Liver (tissue), 9 donors: ENCODE data around the gene PDE9A. TPM values are rescaled to one million over a fixed set of nuclear protein-coding genes. Genes with fewer than 3 reads are reported as not detected.

Experiments
- DNase-seq: peaks from one replicate; pipeline ENCODE4 v3.0.0-alpha.2; 2017; ENCODE audit warnings: low spot score
- H3K27ac ChIP-seq, 2 donors: one replicate each; pipeline ENCODE4 v1.7.0; 2013; ENCODE audit warnings: inconsistent platforms in 2 of 2, low read length in 2 of 2, control low read depth in 1 of 2, low read depth in 1 of 2, mild to moderate bottlenecking in 1 of 2
- H3K27me3 ChIP-seq, 4 donors: one replicate each; pipeline versions ENCODE4 v1.6.1 to v1.7.0; 2013; ENCODE audit warnings: low read length in 3 of 4, inconsistent platforms in 1 of 4, mild to moderate bottlenecking in 1 of 4, moderate library complexity in 1 of 4; ENCODE audit not compliant: control insufficient read depth in 4 of 4, insufficient read depth in 4 of 4
- H3K36me3 ChIP-seq, 4 donors: one replicate each; pipeline versions ENCODE4 v1.6.1 to v1.7.0; 2013; ENCODE audit warnings: low read length in 3 of 4, mild to moderate bottlenecking in 3 of 4, low read depth in 1 of 4, moderate library complexity in 1 of 4; ENCODE audit not compliant: control insufficient read depth in 4 of 4, insufficient read depth in 3 of 4
- H3K4me1 ChIP-seq, 4 donors: one replicate each; pipeline versions ENCODE4 v1.6.1 to v1.7.0; 2013; ENCODE audit warnings: low read length in 3 of 4, mild to moderate bottlenecking in 3 of 4, moderate library complexity in 1 of 4; ENCODE audit not compliant: control insufficient read depth in 4 of 4, insufficient read depth in 4 of 4
- H3K4me3 ChIP-seq, 3 donors: one replicate each; pipeline versions ENCODE4 v1.6.1 to v1.7.0; 2013; ENCODE audit warnings: low read length in 3 of 3, control low read depth in 1 of 3, low read depth in 1 of 3, mild to moderate bottlenecking in 1 of 3
- H3K9ac ChIP-seq, 2 donors: one replicate each; pipeline ENCODE4 v1.7.0; 2013; ENCODE audit warnings: low read length in 2 of 2, mild to moderate bottlenecking in 2 of 2, moderate library complexity in 2 of 2, control low read depth in 1 of 2, low read depth in 1 of 2
- H3K9me3 ChIP-seq, 4 donors: one replicate each; pipeline versions ENCODE4 v1.6.1 to v1.7.0; 2013; ENCODE audit warnings: low read length in 3 of 4; ENCODE audit not compliant: control insufficient read depth in 4 of 4
- EGR1 ChIP-seq, 2 donors: IDR thresholded peaks; 2 replicates each; pipeline ENCODE4 v1.6.1; 2016 to 2018; ENCODE audit warnings: antibody characterized with exemption in 2 of 2, low read depth in 2 of 2
- FOXA1 ChIP-seq: IDR thresholded peaks from 2 replicates; pipeline ENCODE4 v1.6.1; 2016; ENCODE audit warnings: antibody characterized with exemption
- FOXA2 ChIP-seq: IDR thresholded peaks from 2 replicates; pipeline ENCODE4 v1.6.1; 2016; ENCODE audit warnings: antibody characterized with exemption
- GABPA ChIP-seq, 2 donors: IDR thresholded peaks in 1 of 2; conservative IDR thresholded peaks in 1 of 2; 2 replicates each; pipeline ENCODE4 v1.6.1; 2016; ENCODE audit warnings: antibody characterized with exemption in 2 of 2, mild to moderate bottlenecking in 1 of 2, moderate library complexity in 1 of 2
- HNF4A ChIP-seq, 2 donors: conservative IDR thresholded peaks; 2 replicates each; pipeline ENCODE4 v1.6.1; 2016; ENCODE audit warnings: antibody characterized with exemption in 2 of 2, mild to moderate bottlenecking in 2 of 2
- HNF4G ChIP-seq: IDR thresholded peaks from 2 replicates; pipeline ENCODE4 v1.6.1; 2016; ENCODE audit warnings: antibody characterized with exemption
- JUND ChIP-seq, 2 donors: IDR thresholded peaks; 2 replicates each; pipeline ENCODE4 v1.6.1; 2016; ENCODE audit warnings: antibody characterized with exemption in 2 of 2
- NR2F2 ChIP-seq: IDR thresholded peaks from 2 replicates; pipeline ENCODE4 v1.6.1; 2016; ENCODE audit warnings: antibody characterized with exemption
- RAD21 ChIP-seq, 2 donors: IDR thresholded peaks; 2 replicates each; pipeline ENCODE4 v1.6.1; 2016; ENCODE audit warnings: antibody characterized with exemption in 2 of 2, mild to moderate bottlenecking in 2 of 2
- RXRA ChIP-seq, 2 donors: IDR thresholded peaks; 2 replicates each; pipeline ENCODE4 v1.6.1; 2017 to 2018; ENCODE audit warnings: antibody characterized with exemption in 2 of 2, mild to moderate bottlenecking in 1 of 2
- SP1 ChIP-seq: IDR thresholded peaks from 2 replicates; pipeline ENCODE4 v1.6.1; 2018; ENCODE audit warnings: antibody characterized with exemption, mild to moderate bottlenecking
- TAF1 ChIP-seq: conservative IDR thresholded peaks from 2 replicates; pipeline ENCODE4 v1.6.1; 2016; ENCODE audit warnings: antibody characterized with exemption, mild to moderate bottlenecking
- YY1 ChIP-seq: IDR thresholded peaks from 2 replicates; pipeline ENCODE4 v1.6.1; 2016; ENCODE audit warnings: antibody characterized with exemption, mild to moderate bottlenecking
- WGBS: extraction: QIAGEN DNeasy Blood & Tissue Kit; methylation state at CpG from one replicate; pipeline ENCODE4 v1.1.7; 2013; 5-methylcytosine and 5-hydroxymethylcytosine counted together
- polyA plus RNA-seq, 2 donors: library from polyadenylated mRNA; stranded (reverse) in 1 of 2; unstranded in 1 of 2; fragments of 200-250 nt in 1 of 2; fragments of >200 nt in 1 of 2; fragmentation: Nextera tagmentation in 1 of 2; extraction: Ambion mirVana in 1 of 2; gene quantifications; one replicate each; pipeline versions ENCODE4 v1.2.1 to v1.2.3, GENCODE V29; 2013 to 2015
- total RNA-seq, 2 donors: library from RNA; depleted of rRNA; stranded (reverse); fragments of >200 nt; gene quantifications; one replicate each; pipeline ENCODE4 v1.2.3, GENCODE V29; 2014
- TF ChIP-seq, protein P1 (sequence below): IDR thresholded peaks from 2 replicates; pipeline ENCODE4 v1.6.1; 2016; ENCODE audit warnings: antibody characterized with exemption
- TF ChIP-seq, protein P2 (sequence below): IDR thresholded peaks from 2 replicates; pipeline ENCODE4 v1.6.1; 2016; ENCODE audit warnings: antibody characterized with exemption
- TF ChIP-seq, protein P3 (sequence below): IDR thresholded peaks from 2 replicates; pipeline ENCODE4 v1.6.1; 2016; ENCODE audit warnings: antibody characterized with exemption, mild to moderate bottlenecking
- TF ChIP-seq, protein P4 (sequence below): IDR thresholded peaks from 2 replicates; pipeline ENCODE4 v1.6.1; 2016; ENCODE audit warnings: antibody characterized with exemption
- TF ChIP-seq, protein P5 (sequence below): fragments of 150-350 bp; IDR thresholded peaks from 2 replicates; pipeline ENCODE4 v1.5.1; 2017; ENCODE audit warnings: improper control_type of control experiment, low read depth, low read length; ENCODE audit not compliant: missing input control
- donor health status: healthy.
- donor health status: healthy.
- donor health status: healthy.
- donor health status: healthy.
- donor health status: healthy.

Gene PDE9A
- total and polyA plus RNA-seq, 4 donors: 1.5 to 4.2 (median 2.7) TPM

DNA sequence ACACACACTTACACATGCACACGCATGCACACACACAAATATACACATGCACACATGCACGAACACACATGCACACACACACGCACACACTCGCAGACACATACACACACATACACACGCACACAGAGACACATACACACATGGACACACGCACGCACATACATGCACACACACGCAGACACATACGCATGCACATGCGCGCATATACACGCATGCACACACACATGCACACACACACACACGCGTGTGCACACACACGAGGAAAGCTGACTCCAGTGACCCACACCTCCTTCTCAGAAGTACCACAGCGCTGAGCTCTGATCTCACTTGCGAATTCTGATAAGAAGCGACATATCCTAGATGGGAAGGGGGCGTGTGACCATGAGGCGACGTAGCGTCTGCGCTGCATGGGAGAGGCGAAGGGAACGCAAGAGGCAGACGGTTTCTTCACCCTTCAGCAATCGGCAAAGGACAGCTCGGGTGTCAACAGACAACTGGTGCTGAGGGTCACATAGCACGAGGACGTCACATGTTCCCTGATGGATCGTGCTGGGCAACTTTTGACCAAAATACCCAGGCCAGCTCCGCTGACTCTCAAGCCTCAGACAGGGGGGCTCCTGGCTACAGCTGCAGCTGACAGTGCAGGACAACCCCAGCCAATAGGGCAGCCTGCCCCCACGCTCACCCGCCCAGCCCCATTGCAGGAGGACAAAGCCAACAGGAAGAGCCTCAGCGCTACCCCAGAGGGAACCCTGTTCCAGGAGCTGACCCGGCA lies 16.0 kb upstream of the PDE9A start:
- WGBS: 87% methylated on average over 36 of the region's 36 CpGs
- H3K9ac ChIP-seq: no peak overlapping the region
- no peaks in the 10 kb centered on the region for H3K36me3 ChIP-seq
- H3K9me3 ChIP-seq: no peaks in the 10 kb centered on the region
- no peak overlapping the region for H3K27ac ChIP-seq
- no peak for TF ChIP-seq HNF4A (conservative IDR thresholded peaks at IDR 0.05)
- no peak for TF ChIP-seq JUND (IDR thresholded peaks at IDR 0.05)
- TF ChIP-seq, protein P1, sequence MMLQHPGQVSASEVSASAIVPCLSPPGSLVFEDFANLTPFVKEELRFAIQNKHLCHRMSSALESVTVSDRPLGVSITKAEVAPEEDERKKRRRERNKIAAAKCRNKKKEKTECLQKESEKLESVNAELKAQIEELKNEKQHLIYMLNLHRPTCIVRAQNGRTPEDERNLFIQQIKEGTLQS: no peak
- no peak for TF ChIP-seq EGR1 (IDR thresholded peaks at IDR 0.05; ENCODE audit: low read depth in 2 of 2)
- no peak for TF ChIP-seq FOXA1
- no peak for TF ChIP-seq RXRA (IDR thresholded peaks at IDR 0.05)
- TF ChIP-seq SP1: no peak
- TF ChIP-seq NR2F2: no peak
- TF ChIP-seq, protein P2, sequence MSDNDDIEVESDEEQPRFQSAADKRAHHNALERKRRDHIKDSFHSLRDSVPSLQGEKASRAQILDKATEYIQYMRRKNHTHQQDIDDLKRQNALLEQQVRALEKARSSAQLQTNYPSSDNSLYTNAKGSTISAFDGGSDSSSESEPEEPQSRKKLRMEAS: no peak
- no peak for TF ChIP-seq GABPA (IDR thresholded peaks at IDR 0.05 in 1 of 2, conservative IDR thresholded peaks at IDR 0.05 in 1 of 2)
- no peak for TF ChIP-seq FOXA2
- TF ChIP-seq, protein P3, sequence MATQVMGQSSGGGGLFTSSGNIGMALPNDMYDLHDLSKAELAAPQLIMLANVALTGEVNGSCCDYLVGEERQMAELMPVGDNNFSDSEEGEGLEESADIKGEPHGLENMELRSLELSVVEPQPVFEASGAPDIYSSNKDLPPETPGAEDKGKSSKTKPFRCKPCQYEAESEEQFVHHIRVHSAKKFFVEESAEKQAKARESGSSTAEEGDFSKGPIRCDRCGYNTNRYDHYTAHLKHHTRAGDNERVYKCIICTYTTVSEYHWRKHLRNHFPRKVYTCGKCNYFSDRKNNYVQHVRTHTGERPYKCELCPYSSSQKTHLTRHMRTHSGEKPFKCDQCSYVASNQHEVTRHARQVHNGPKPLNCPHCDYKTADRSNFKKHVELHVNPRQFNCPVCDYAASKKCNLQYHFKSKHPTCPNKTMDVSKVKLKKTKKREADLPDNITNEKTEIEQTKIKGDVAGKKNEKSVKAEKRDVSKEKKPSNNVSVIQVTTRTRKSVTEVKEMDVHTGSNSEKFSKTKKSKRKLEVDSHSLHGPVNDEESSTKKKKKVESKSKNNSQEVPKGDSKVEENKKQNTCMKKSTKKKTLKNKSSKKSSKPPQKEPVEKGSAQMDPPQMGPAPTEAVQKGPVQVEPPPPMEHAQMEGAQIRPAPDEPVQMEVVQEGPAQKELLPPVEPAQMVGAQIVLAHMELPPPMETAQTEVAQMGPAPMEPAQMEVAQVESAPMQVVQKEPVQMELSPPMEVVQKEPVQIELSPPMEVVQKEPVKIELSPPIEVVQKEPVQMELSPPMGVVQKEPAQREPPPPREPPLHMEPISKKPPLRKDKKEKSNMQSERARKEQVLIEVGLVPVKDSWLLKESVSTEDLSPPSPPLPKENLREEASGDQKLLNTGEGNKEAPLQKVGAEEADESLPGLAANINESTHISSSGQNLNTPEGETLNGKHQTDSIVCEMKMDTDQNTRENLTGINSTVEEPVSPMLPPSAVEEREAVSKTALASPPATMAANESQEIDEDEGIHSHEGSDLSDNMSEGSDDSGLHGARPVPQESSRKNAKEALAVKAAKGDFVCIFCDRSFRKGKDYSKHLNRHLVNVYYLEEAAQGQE: no peak
- no peak for TF ChIP-seq TAF1
- TF ChIP-seq RAD21 (IDR thresholded peaks at IDR 0.05): no peak
- TF ChIP-seq HNF4G: no peak
- TF ChIP-seq, protein P4, sequence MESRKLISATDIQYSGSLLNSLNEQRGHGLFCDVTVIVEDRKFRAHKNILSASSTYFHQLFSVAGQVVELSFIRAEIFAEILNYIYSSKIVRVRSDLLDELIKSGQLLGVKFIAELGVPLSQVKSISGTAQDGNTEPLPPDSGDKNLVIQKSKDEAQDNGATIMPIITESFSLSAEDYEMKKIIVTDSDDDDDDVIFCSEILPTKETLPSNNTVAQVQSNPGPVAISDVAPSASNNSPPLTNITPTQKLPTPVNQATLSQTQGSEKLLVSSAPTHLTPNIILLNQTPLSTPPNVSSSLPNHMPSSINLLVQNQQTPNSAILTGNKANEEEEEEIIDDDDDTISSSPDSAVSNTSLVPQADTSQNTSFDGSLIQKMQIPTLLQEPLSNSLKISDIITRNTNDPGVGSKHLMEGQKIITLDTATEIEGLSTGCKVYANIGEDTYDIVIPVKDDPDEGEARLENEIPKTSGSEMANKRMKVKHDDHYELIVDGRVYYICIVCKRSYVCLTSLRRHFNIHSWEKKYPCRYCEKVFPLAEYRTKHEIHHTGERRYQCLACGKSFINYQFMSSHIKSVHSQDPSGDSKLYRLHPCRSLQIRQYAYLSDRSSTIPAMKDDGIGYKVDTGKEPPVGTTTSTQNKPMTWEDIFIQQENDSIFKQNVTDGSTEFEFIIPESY: no peak
- H3K27me3 ChIP-seq: no peaks in the 10 kb centered on the region
- no peaks in the 10 kb centered on the region for H3K4me1 ChIP-seq
- H3K4me3 ChIP-seq: no peak overlapping the region
- no peak for DNase-seq

DNA sequence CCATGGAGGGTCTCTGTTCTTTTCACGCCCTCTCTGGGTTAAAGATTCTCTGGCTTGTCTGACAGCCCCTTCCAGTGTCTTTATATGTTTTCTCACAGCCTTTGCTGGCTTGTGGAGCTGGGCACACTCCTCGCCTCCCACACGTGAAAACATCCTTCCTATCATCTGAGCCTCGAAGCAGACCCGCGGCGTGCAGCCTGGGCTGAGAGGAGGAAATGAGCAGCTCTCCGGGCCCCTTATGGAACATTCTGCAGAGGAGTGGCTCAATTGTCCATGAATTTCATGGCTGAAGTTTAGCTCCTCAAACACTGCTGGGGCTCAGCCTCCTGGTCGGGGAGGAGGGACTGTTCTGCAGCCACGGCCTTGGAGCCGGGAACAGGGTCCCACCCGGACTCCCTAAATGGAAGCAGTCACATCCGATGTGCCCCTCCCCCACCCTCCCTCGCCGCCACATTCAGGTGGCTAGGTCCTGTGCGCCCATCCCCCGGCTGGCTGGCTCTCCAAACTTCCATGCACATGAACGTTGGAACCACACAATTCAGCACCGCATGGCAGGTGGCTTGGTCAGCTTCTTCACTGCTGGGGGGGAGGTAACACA lies 15.1 kb upstream of the PDE9A start:
- Histone ChIP-seq H3K9ac (no peak overlapping the region), H3K9me3 (no peaks in the 10 kb centered on the region), H3K36me3 (no peaks in the 10 kb centered on the region), H3K4me1 (no peaks in the 10 kb centered on the region), H3K4me3 (no peak overlapping the region), H3K27me3 (no peaks in the 10 kb centered on the region), H3K27ac (no peak overlapping the region)
- no peak for DNase-seq
- WGBS: 68% methylated on average over 19 of the region's 19 CpGs
- TF ChIP-seq, protein P1: no peak
- TF ChIP-seq GABPA (IDR thresholded peaks at IDR 0.05 in 1 of 2, conservative IDR thresholded peaks at IDR 0.05 in 1 of 2): no peak
- no peak for TF ChIP-seq TAF1
- no peak for TF ChIP-seq NR2F2
- no peak for TF ChIP-seq JUND (IDR thresholded peaks at IDR 0.05)
- TF ChIP-seq, protein P2: no peak
- no peak for TF ChIP-seq RXRA (IDR thresholded peaks at IDR 0.05)
- TF ChIP-seq HNF4G: no peak
- TF ChIP-seq, protein P5, sequence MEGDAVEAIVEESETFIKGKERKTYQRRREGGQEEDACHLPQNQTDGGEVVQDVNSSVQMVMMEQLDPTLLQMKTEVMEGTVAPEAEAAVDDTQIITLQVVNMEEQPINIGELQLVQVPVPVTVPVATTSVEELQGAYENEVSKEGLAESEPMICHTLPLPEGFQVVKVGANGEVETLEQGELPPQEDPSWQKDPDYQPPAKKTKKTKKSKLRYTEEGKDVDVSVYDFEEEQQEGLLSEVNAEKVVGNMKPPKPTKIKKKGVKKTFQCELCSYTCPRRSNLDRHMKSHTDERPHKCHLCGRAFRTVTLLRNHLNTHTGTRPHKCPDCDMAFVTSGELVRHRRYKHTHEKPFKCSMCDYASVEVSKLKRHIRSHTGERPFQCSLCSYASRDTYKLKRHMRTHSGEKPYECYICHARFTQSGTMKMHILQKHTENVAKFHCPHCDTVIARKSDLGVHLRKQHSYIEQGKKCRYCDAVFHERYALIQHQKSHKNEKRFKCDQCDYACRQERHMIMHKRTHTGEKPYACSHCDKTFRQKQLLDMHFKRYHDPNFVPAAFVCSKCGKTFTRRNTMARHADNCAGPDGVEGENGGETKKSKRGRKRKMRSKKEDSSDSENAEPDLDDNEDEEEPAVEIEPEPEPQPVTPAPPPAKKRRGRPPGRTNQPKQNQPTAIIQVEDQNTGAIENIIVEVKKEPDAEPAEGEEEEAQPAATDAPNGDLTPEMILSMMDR: no peak
- TF ChIP-seq, protein P4: no peak
- no peak for TF ChIP-seq RAD21 (IDR thresholded peaks at IDR 0.05)
- TF ChIP-seq FOXA2: no peak
- no peak for TF ChIP-seq YY1
- TF ChIP-seq FOXA1: no peak
- no peak for TF ChIP-seq EGR1 (IDR thresholded peaks at IDR 0.05; ENCODE audit: low read depth in 2 of 2)
- no peak for TF ChIP-seq HNF4A (conservative IDR thresholded peaks at IDR 0.05)
